22Rv1 (cell line): Measurements from ENCODE around the gene TMEM270.

Source experiments
- CTCF ChIP-seq: fragments of 450-650 bp; IDR thresholded peaks from 2 replicates; pipeline ENCODE4 v1.5.1; 2017; ENCODE audit warnings: mild to moderate bottlenecking
- ZFX ChIP-seq: fragments of 450-650 bp; IDR thresholded peaks from 2 replicates; pipeline ENCODE4 v1.6.1; 2017; ENCODE audit warnings: antibody characterized with exemption, borderline replicate concordance

GRCh38 chr7:73839743-73840714, 20.9 kb upstream of the TMEM270 start:
- TF ChIP-seq CTCF (no peak), ZFX (no peak)
